SH-SY5Y (cell line): ENCODE data around the gene ULK1.

Source experiments
- GATA2 ChIP-seq: IDR thresholded peaks from 2 replicates; pipeline ENCODE4 v1.6.1; 2011; ENCODE audit warnings: mild to moderate bottlenecking, low read depth, low read length
- GATA3 ChIP-seq: IDR thresholded peaks from 2 replicates; pipeline ENCODE4 v1.6.1; 2011; ENCODE audit warnings: low read depth, mild to moderate bottlenecking, low read length, moderate library complexity

DNA sequence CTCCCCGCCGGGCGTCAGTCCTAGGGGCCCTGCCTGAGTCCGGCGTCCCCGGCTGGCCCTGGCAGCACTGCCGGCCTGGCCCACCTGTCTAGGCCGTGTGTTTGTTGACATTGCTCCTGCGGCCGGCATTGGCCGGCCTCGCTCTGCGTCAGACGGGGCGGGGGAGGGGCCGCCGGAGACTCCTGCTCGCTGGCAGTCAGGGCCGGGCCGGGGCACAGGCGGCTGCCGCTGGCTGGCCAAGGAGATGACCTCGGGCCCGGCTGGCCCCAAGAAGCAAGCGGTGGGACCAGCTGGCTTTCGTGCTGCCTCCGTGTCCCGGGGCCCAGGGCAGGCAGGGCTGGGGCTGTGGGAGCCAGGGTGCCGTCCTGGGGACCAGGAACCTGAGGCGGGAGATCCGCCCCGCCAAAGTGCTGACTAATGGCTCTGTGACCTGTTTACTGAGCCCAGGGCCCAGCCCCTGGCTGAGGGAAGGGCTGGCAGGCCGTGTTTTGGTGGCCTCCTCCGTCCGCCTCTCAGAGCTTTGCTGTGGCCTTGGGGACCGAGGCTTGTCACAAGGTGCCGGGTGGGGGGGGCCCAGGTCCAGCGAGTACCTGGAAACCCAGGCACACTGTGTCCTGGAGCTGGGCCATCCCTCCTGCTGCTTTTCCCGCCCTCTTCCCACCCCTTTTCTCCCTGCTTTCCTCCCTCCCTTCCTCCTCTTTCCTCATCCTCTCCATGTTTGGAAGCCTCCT lies 1.8 kb downstream of the ULK1 start:
- no peak for TF ChIP-seq GATA2
- TF ChIP-seq GATA3, result no peak
